Stimulated activated naive CD4-positive, alpha-beta T cell (primary cell): ENCODE measurements around the gene SLC8A2.

ENCODE experiments used
- DNase-seq, 6 experiments: peaks; one replicate each; lab custom pipeline; 2025; lab: John Stamatoyannopoulos, UW

SLC8A2 gene

GRCh38 chr19:47381121-47381520 is 90.6 kb downstream of the SLC8A2 start:
- no peak for DNase-seq

- DNase-seq = no peak
Observed at GRCh38 chr19:47380559-47380958, 91.1 kb downstream of the SLC8A2 start.

GRCh38 chr19:47379381-47379938 is 92.2 kb downstream of the SLC8A2 start:
- no peak for DNase-seq

- DNase-seq = no peak
Observed at GRCh38 chr19:47378246-47378645, 93.4 kb downstream of the SLC8A2 start.
